K562 (cell line): ENCODE measurements around the gene SH3BP5L. TPM values are rescaled to one million over a fixed set of nuclear protein-coding genes. Genes with fewer than 3 reads are reported as not detected.

Experiments used
- BCOR ChIP-seq: fragments of 450-650 bp; IDR thresholded peaks from 2 replicates; pipeline ENCODE4 v1.6.1; 2016
- CBFA2T3 ChIP-seq: fragments of 450-650 bp; IDR thresholded peaks from 2 replicates; pipeline ENCODE4 v1.6.1; 2017
- CCNT2 ChIP-seq: IDR thresholded peaks from 2 replicates; pipeline ENCODE4 v1.6.1; 2011; ENCODE audit warnings: borderline replicate concordance, low read depth, mild to moderate bottlenecking, moderate library complexity, mixed read lengths, low read length; ENCODE audit not compliant: insufficient read length; ENCODE audit errors: extremely low read depth
- DPF2 ChIP-seq: fragments of 450-650 bp; IDR thresholded peaks from 2 replicates; pipeline ENCODE4 v1.6.1; 2016
- FOXA1 ChIP-seq: fragments of 450-650 bp; IDR thresholded peaks from 2 replicates; pipeline ENCODE4 v1.6.1; 2016; ENCODE audit warnings: mild to moderate bottlenecking, borderline replicate concordance
- FOXK2 ChIP-seq, 2 experiments: fragments of 450-650 bp; IDR thresholded peaks in 1 of 2; conservative IDR thresholded peaks in 1 of 2; 2 replicates each; pipeline ENCODE4 v1.6.1; 2016; ENCODE audit warnings: low read depth in 2 of 2, mild to moderate bottlenecking in 1 of 2
- GATAD2A ChIP-seq: fragments of 450-650 bp; IDR thresholded peaks from 2 replicates; pipeline ENCODE4 v1.6.1; 2017
- KLF6 ChIP-seq: fragments of 250-450 bp; sonication (Bioruptor Pico); IDR thresholded peaks from 2 replicates; pipeline ENCODE4 v1.4.0; 2020; ENCODE audit warnings: mild to moderate bottlenecking, moderate library complexity, borderline replicate concordance
- L3MBTL2 ChIP-seq: fragments of 450-650 bp; IDR thresholded peaks from 2 replicates; pipeline ENCODE4 v1.6.1; 2016; ENCODE audit warnings: mild to moderate bottlenecking, moderate library complexity
- NBN ChIP-seq: fragments of 450-650 bp; IDR thresholded peaks from 2 replicates; pipeline ENCODE4 v1.6.1; 2016; ENCODE audit warnings: low read depth, mild to moderate bottlenecking
- RNF2 ChIP-seq: sonication (generic); IDR thresholded peaks from 2 replicates; pipeline ENCODE4 v1.6.1; 2016
- SMAD4 ChIP-seq: fragments of 250-450 bp; sonication (Bioruptor Pico); conservative IDR thresholded peaks from 2 replicates; pipeline ENCODE4 v1.8.0; 2021; ENCODE audit warnings: inconsistent platforms, mild to moderate bottlenecking, moderate library complexity
- TOE1 ChIP-seq, 2 experiments: fragments of 450-650 bp in 1 of 2; sonication (generic) in 1 of 2; formaldehyde crosslinking in 1 of 2; IDR thresholded peaks; 2 replicates each; pipeline versions ENCODE4 v1.7.1 to v1.8.0; 2016 to 2022; ENCODE audit warnings: borderline replicate concordance in 2 of 2, mild to moderate bottlenecking in 2 of 2, antibody characterized with exemption in 1 of 2, inconsistent platforms in 1 of 2, low read depth in 1 of 2, missing genetic modification reagents in 1 of 2, moderate library complexity in 1 of 2
- ZFP30 ChIP-seq: fragments of 250-450 bp; sonication (Bioruptor Pico); IDR thresholded peaks from 2 replicates; pipeline ENCODE4 v1.8.0; 2022; ENCODE audit warnings: moderate library complexity, mild to moderate bottlenecking, inconsistent platforms, borderline replicate concordance
- ZFP36 ChIP-seq: fragments of 150-350 bp; IDR thresholded peaks from 2 replicates; pipeline ENCODE4 v1.6.1; 2018; ENCODE audit warnings: low read length, low read depth; ENCODE audit not compliant: partially characterized antibody
- ZNF699 ChIP-seq: fragments of 250-450 bp; sonication (Bioruptor Pico); IDR thresholded peaks from 2 replicates; pipeline ENCODE4 v1.8.0; 2021; ENCODE audit warnings: mild to moderate bottlenecking, moderate library complexity; ENCODE audit not compliant: insufficient replicate concordance
- polyA plus RNA-seq, 8 experiments: library from polyadenylated mRNA; depleted of rRNA in 4 of 8; stranded (reverse) in 5 of 8; unstranded in 3 of 8; fragments of >200 nt; fragmentation: Nextera tagmentation in 2 of 8; fragmentation: Illumina TruSeq in 1 of 8; extraction: Ambion mirVana in 2 of 8; extraction: Trizol in 1 of 8; gene quantifications; 2 replicates each; pipeline versions ENCODE4 v1.2.1 to v1.2.3, GENCODE V29; 2011 to 2014; ENCODE audit warnings: inconsistent platforms in 1 of 8, missing spikeins in 1 of 8
- total RNA-seq, 7 experiments: library from RNA; depleted of rRNA in 6 of 7; stranded (reverse); fragments of >200 nt in 6 of 7; fragmentation: Illumina TruSeq in 2 of 7; extraction: Trizol in 2 of 7; gene quantifications; 2 replicates each; pipeline versions ENCODE4 v1.2.1 to v1.2.3, GENCODE V29; 2011 to 2021; ENCODE audit warnings: low replicate concordance in 1 of 7
- TF ChIP-seq, protein P1 (sequence below): sonication (generic); formaldehyde crosslinking; IDR thresholded peaks from 2 replicates; pipeline ENCODE4 v1.8.1; 2022; ENCODE audit warnings: missing genetic modification reagents
- TF ChIP-seq, protein P2 (sequence below): fragments of 250-450 bp; sonication (Bioruptor Pico); IDR thresholded peaks from 2 replicates; pipeline ENCODE4 v1.8.0; 2022; ENCODE audit warnings: moderate library complexity, mild to moderate bottlenecking, inconsistent platforms
- TF ChIP-seq, protein P3 (sequence below), 2 experiments: IDR thresholded peaks in 1 of 2; conservative IDR thresholded peaks in 1 of 2; 2 replicates each; pipeline ENCODE4 v1.6.1; 2016; ENCODE audit warnings: low read depth in 2 of 2, mild to moderate bottlenecking in 1 of 2, missing compliant biosample characterization in 1 of 2, missing genetic modification characterization in 1 of 2, moderate library complexity in 1 of 2
- TF ChIP-seq, protein P4 (sequence below): sonication (generic); formaldehyde crosslinking; IDR thresholded peaks from 2 replicates; pipeline ENCODE4 v1.8.1; 2023; ENCODE audit warnings: mild to moderate bottlenecking, missing genetic modification reagents

The SH3BP5L gene
- total and polyA plus RNA-seq, 9 of the 15 experiments (the other 6 are each of a cell fraction or from before 2014, with no cell fraction given): 1.9 to 26.5 (median 15.8) TPM

DNA sequence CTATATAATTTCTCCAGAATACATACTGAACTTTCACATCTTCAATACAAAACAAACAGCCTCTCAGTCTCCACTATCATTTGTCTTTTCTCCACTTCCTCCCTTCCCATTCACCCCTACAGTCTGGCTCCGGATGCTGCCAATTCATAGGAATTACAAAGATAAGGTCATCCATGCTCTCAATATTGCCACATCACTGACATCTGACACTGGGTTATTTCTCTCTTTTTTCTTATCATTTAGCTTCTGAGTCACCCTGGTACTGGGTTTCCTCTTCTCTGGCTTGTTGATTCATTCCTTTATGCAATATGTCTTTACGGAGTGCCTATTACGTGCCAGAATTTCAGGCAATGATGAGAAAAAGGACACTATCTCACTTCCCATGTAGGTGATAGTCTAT lies 3.1 kb upstream of the SH3BP5L start (continued):
- TF ChIP-seq TOE1 (IDR thresholded peaks at IDR 0.05; ENCODE audit: borderline replicate concordance): peak; percentile 68
- TF ChIP-seq TOE1 (CRISPR knock-in tag; IDR thresholded peaks at IDR 0.05; ENCODE audit: borderline replicate concordance, low read depth): no peak
- TF ChIP-seq, protein P1, sequence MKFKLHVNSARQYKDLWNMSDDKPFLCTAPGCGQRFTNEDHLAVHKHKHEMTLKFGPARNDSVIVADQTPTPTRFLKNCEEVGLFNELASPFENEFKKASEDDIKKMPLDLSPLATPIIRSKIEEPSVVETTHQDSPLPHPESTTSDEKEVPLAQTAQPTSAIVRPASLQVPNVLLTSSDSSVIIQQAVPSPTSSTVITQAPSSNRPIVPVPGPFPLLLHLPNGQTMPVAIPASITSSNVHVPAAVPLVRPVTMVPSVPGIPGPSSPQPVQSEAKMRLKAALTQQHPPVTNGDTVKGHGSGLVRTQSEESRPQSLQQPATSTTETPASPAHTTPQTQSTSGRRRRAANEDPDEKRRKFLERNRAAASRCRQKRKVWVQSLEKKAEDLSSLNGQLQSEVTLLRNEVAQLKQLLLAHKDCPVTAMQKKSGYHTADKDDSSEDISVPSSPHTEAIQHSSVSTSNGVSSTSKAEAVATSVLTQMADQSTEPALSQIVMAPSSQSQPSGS (CRISPR knock-in tag): no peak
- no peak for TF ChIP-seq ZFP30
- peak; percentile 77; the same call in 1 of the 2 replicates for TF ChIP-seq GATAD2A
- TF ChIP-seq CCNT2: peak; percentile 57
- peak; percentile 96 for TF ChIP-seq NBN
- peak; percentile 75; the same call in 1 of the 2 replicates for TF ChIP-seq SMAD4 (CRISPR knock-in tag)
- TF ChIP-seq, protein P2, sequence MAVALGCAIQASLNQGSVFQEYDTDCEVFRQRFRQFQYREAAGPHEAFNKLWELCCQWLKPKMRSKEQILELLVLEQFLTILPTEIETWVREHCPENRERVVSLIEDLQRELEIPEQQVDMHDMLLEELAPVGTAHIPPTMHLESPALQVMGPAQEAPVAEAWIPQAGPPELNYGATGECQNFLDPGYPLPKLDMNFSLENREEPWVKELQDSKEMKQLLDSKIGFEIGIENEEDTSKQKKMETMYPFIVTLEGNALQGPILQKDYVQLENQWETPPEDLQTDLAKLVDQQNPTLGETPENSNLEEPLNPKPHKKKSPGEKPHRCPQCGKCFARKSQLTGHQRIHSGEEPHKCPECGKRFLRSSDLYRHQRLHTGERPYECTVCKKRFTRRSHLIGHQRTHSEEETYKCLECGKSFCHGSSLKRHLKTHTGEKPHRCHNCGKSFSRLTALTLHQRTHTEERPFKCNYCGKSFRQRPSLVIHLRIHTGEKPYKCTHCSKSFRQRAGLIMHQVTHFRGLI (CRISPR knock-in tag): no peak
- peak; percentile 13; the same call in 1 of the 2 replicates for TF ChIP-seq BCOR
- no peak for TF ChIP-seq ZNF699 (CRISPR knock-in tag)
- peak; percentile 87 to 94 for TF ChIP-seq FOXK2 (conservative IDR thresholded peaks at IDR 0.05 in 1 of 2, IDR thresholded peaks at IDR 0.05 in 1 of 2; ENCODE audit: low read depth in 2 of 2)
- peak; percentile 83 for TF ChIP-seq RNF2
- no peak for TF ChIP-seq FOXA1
- TF ChIP-seq ZFP36: no peak
- TF ChIP-seq L3MBTL2: no peak
- no peak; the same call in 1 of the 2 replicates for TF ChIP-seq KLF6 (CRISPR knock-in tag)
- TF ChIP-seq, protein P3, sequence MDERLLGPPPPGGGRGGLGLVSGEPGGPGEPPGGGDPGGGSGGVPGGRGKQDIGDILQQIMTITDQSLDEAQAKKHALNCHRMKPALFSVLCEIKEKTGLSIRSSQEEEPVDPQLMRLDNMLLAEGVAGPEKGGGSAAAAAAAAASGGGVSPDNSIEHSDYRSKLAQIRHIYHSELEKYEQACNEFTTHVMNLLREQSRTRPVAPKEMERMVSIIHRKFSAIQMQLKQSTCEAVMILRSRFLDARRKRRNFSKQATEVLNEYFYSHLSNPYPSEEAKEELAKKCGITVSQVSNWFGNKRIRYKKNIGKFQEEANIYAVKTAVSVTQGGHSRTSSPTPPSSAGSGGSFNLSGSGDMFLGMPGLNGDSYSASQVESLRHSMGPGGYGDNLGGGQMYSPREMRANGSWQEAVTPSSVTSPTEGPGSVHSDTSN (CRISPR knock-in tag; IDR thresholded peaks at IDR 0.05; ENCODE audit: low read depth): no peak
- TF ChIP-seq, protein P3 (tag; conservative IDR thresholded peaks at IDR 0.05; ENCODE audit: low read depth): peak; percentile 87
- peak; percentile 88 for TF ChIP-seq CBFA2T3
- TF ChIP-seq, protein P4, sequence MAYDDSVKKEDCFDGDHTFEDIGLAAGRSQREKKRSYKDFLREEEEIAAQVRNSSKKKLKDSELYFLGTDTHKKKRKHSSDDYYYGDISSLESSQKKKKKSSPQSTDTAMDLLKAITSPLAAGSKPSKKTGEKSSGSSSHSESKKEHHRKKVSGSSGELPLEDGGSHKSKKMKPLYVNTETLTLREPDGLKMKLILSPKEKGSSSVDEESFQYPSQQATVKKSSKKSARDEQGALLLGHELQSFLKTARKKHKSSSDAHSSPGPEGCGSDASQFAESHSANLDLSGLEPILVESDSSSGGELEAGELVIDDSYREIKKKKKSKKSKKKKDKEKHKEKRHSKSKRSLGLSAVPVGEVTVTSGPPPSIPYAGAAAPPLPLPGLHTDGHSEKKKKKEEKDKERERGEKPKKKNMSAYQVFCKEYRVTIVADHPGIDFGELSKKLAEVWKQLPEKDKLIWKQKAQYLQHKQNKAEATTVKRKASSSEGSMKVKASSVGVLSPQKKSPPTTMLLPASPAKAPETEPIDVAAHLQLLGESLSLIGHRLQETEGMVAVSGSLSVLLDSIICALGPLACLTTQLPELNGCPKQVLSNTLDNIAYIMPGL (CRISPR knock-in tag): no peak
- TF ChIP-seq DPF2: peak; percentile 98
